Hepatic stellate cell (primary cell): ENCODE data around the gene TTC38.
A peak's percentile ranks its signal among the peaks of the same experiment; 100 is the strongest.

Experiments used
- DNase-seq: peaks from one replicate; pipeline ENCODE4 v3.0.0; 2011; ENCODE audit warnings: low spot score

The TTC38 gene

GRCh38 chr22:46267431-46268279 lies at the start of gene TTC38:
Gene TTC38, plus strand, starts transcription at chr22:46268008. Its CDS starts 32 bp downstream, at chr22:46268040.
- peak; percentile 96 for DNase-seq

- no peak for DNase-seq
These were observed 48.2 kb upstream of the TTC38 start for GRCh38 chr22:46219636-46220035.

GRCh38 chr22:46220921-46221320 lies 46.9 kb upstream of the TTC38 start:
- no peak for DNase-seq

- DNase-seq: no peak
These were observed 43.5 kb upstream of the TTC38 start for GRCh38 chr22:46224044-46224897.

GRCh38 chr22:46224898-46225290 lies 42.9 kb upstream of the TTC38 start:
- no peak for DNase-seq

- no peak for DNase-seq
These were observed 42.2 kb upstream of the TTC38 start for GRCh38 chr22:46225631-46226030.

GRCh38 chr22:46226577-46226976 lies 41.2 kb upstream of the TTC38 start:
- DNase-seq: no peak

- no peak for DNase-seq
These were observed 38.1 kb upstream of the TTC38 start for GRCh38 chr22:46229701-46230100.

GRCh38 chr22:46230262-46230901 lies 37.4 kb upstream of the TTC38 start:
- DNase-seq: no peak

GRCh38 chr22:46233231-46233630 lies 34.6 kb upstream of the TTC38 start:
- peak; percentile 52 for DNase-seq

- no peak for DNase-seq
These were observed 32.8 kb upstream of the TTC38 start for GRCh38 chr22:46234969-46235368.

GRCh38 chr22:46237453-46238124 lies 30.2 kb upstream of the TTC38 start:
- no peak for DNase-seq

- no peak for DNase-seq
These were observed 29.3 kb upstream of the TTC38 start for GRCh38 chr22:46238541-46238940.

- DNase-seq: no peak
These were observed 28.4 kb upstream of the TTC38 start for GRCh38 chr22:46239261-46240048.

GRCh38 chr22:46240073-46240472 lies 27.7 kb upstream of the TTC38 start:
- no peak for DNase-seq

- no peak for DNase-seq
These were observed 27.3 kb upstream of the TTC38 start for GRCh38 chr22:46240506-46240905.

- no peak for DNase-seq
These were observed 26.9 kb upstream of the TTC38 start for GRCh38 chr22:46240907-46241306.

GRCh38 chr22:46241396-46242007 lies 26.3 kb upstream of the TTC38 start:
- DNase-seq: no peak

- DNase-seq: no peak
These were observed 25.7 kb upstream of the TTC38 start for GRCh38 chr22:46242076-46242475.

- DNase-seq: no peak
These were observed 23.0 kb upstream of the TTC38 start for GRCh38 chr22:46244771-46245170.

GRCh38 chr22:46245511-46245910 lies 22.3 kb upstream of the TTC38 start:
- peak; percentile 39 for DNase-seq
